Small intestine (tissue), 7 donors: ENCODE data around the gene FGGY. TPM values are rescaled to one million over a fixed set of nuclear protein-coding genes. Genes with fewer than 3 reads are reported as not detected.

Source experiments
- DNase-seq, 2 donors: peaks; one replicate each; pipeline versions ENCODE4 v3.0.0 to v3.0.0-alpha.2; 2013
- FAIRE-seq: peaks from 2 replicates; lab custom pipeline; 2012; peaks lifted over from hg19 to GRCh38; lab: Jason Lieb, UNC
- H3K27ac ChIP-seq, 3 donors: one replicate each; pipeline ENCODE4 v1.5.1; 2013; ENCODE audit warnings: low read length in 2 of 3, mild to moderate bottlenecking in 2 of 3, control low read depth in 1 of 3, inconsistent platforms in 1 of 3, low read depth in 1 of 3, moderate library complexity in 1 of 3
- H3K27me3 ChIP-seq, 3 donors: one replicate each; pipeline ENCODE4 v1.6.1; 2013; ENCODE audit warnings: low read length in 3 of 3, inconsistent platforms in 1 of 3; ENCODE audit not compliant: control insufficient read depth in 3 of 3, insufficient read depth in 3 of 3
- H3K36me3 ChIP-seq, 3 donors: one replicate each; pipeline ENCODE4 v1.6.1; 2013; ENCODE audit warnings: low read length in 3 of 3, inconsistent platforms in 1 of 3, low read depth in 1 of 3, mild to moderate bottlenecking in 1 of 3, moderate library complexity in 1 of 3; ENCODE audit not compliant: control insufficient read depth in 3 of 3, insufficient read depth in 2 of 3
- H3K4me1 ChIP-seq, 3 donors: one replicate each; pipeline ENCODE4 v1.6.1; 2013; ENCODE audit warnings: low read length in 2 of 3, inconsistent platforms in 1 of 3, low read depth in 1 of 3, mild to moderate bottlenecking in 1 of 3, moderate library complexity in 1 of 3; ENCODE audit not compliant: control insufficient read depth in 3 of 3, insufficient read depth in 2 of 3
- H3K4me3 ChIP-seq, 3 donors: one replicate each; pipeline ENCODE4 v1.5.1; 2013; ENCODE audit warnings: low read length in 3 of 3, control low read depth in 1 of 3, inconsistent platforms in 1 of 3, low read depth in 1 of 3, mild to moderate bottlenecking in 1 of 3, moderate library complexity in 1 of 3
- H3K9me3 ChIP-seq, 2 donors: one replicate each; pipeline ENCODE4 v1.6.1; 2013; ENCODE audit warnings: low read depth in 1 of 2, low read length in 1 of 2; ENCODE audit not compliant: control insufficient read depth in 2 of 2, insufficient read depth in 1 of 2
- WGBS, 3 donors: extraction: QIAGEN DNeasy Blood & Tissue Kit; methylation state at CpG; one replicate each; pipeline ENCODE4 v1.1.7; 2013; 5-methylcytosine and 5-hydroxymethylcytosine counted together
- polyA plus RNA-seq, 4 donors: library from polyadenylated mRNA; stranded (reverse) in 3 of 4; unstranded in 1 of 4; fragments of 200-250 nt in 3 of 4; fragments of 120-200 nt in 1 of 4; gene quantifications; one replicate each; pipeline versions ENCODE4 v1.2.1 to v1.2.3, GENCODE V29; 2013
- donor health status: healthy with polysubstance abuse.
- donor health status: control.
- donor health status: control.
- donor health status: Bipolar disorder and iron deficiency.
- donor health status: healthy.

The FGGY gene
- polyA plus RNA-seq, 4 donors, result 12.3 to 28.0 (median 15.0) TPM

- WGBS, 3 donors, result 73 to 84% (median 83%) methylated on average over 7 of the region's 7 CpGs
- Histone ChIP-seq H3K36me3 (no peaks in the 10 kb centered on the region), H3K4me1 (no peaks in the 10 kb centered on the region), H3K4me3 (no peak overlapping the region), H3K9me3 (no peaks in the 10 kb centered on the region), H3K27me3 (no peaks in the 10 kb centered on the region), H3K27ac (no peak overlapping the region)
- FAIRE-seq (no peak), DNase-seq (no peak)
These were observed 480.3 kb downstream of the FGGY start for GRCh38 chr1:59776960-59777852.

GRCh38 chr1:59779949-59780348, 483.1 kb downstream of the FGGY start:
- Histone ChIP-seq H3K36me3 (no peaks in the 10 kb centered on the region), H3K27me3 (no peaks in the 10 kb centered on the region), H3K4me1 (no peaks in the 10 kb centered on the region), H3K9me3 (no peaks in the 10 kb centered on the region), H3K4me3 (no peak overlapping the region), H3K27ac (no peak overlapping the region)
- FAIRE-seq (no peak), DNase-seq (no peak)
- WGBS, 3 donors, result 57 to 81% (median 66%) methylated on average over 2 of the region's 2 CpGs

GRCh38 chr1:59788825-59789224, 491.9 kb downstream of the FGGY start:
- DNase-seq, result no peak
- Histone ChIP-seq H3K27ac (no peak overlapping the region), H3K4me3 (no peak overlapping the region), H3K36me3 (peaks cover 0 to 3% (median 0%) of the 10 kb centered on the region in 3 donors), H3K27me3 (no peaks in the 10 kb centered on the region), H3K9me3 (peaks cover 0 to 13% of the 10 kb centered on the region in 2 donors), H3K4me1 (no peaks in the 10 kb centered on the region)
- no peak for FAIRE-seq

- no peaks in the 10 kb centered on the region for H3K4me1 ChIP-seq
- H3K9me3 ChIP-seq, result peaks cover 0 to 3% of the 10 kb centered on the region in 2 donors
- FAIRE-seq (no peak), DNase-seq (no peak)
- H3K27me3 ChIP-seq, result no peaks in the 10 kb centered on the region
- H3K27ac ChIP-seq, result no peak overlapping the region
- H3K4me3 ChIP-seq, result no peak overlapping the region
- H3K36me3 ChIP-seq, result no peaks in the 10 kb centered on the region
These were observed 501.7 kb downstream of the FGGY start for GRCh38 chr1:59798600-59798999.

GRCh38 chr1:59803458-59804038, 506.7 kb downstream of the FGGY start:
- Histone ChIP-seq H3K4me1 (no peaks in the 10 kb centered on the region), H3K27ac (no peak overlapping the region), H3K9me3 (no peaks in the 10 kb centered on the region), H3K4me3 (no peak overlapping the region), H3K27me3 (no peaks in the 10 kb centered on the region), H3K36me3 (no peaks in the 10 kb centered on the region)
- no peak for DNase-seq
- no peak for FAIRE-seq
- 63 to 96% (median 75%) methylated on average over 1 of the region's 1 CpG for WGBS, 3 donors

- H3K27ac ChIP-seq, result no peak overlapping the region
- DNase-seq (no peak), FAIRE-seq (no peak)
- no peaks in the 10 kb centered on the region for H3K36me3 ChIP-seq
- no peak overlapping the region for H3K4me3 ChIP-seq
- H3K27me3 ChIP-seq, result no peaks in the 10 kb centered on the region
- no peaks in the 10 kb centered on the region for H3K9me3 ChIP-seq
- H3K4me1 ChIP-seq, result no peaks in the 10 kb centered on the region
These were observed 507.4 kb downstream of the FGGY start for GRCh38 chr1:59804301-59804700.

GRCh38 chr1:59805554-59805953, 508.7 kb downstream of the FGGY start:
- no peak overlapping the region for H3K27ac ChIP-seq
- H3K27me3 ChIP-seq, result no peaks in the 10 kb centered on the region
- no peak overlapping the region for H3K4me3 ChIP-seq
- FAIRE-seq (no peak), DNase-seq (no peak)
- H3K4me1 ChIP-seq, result no peaks in the 10 kb centered on the region
- no peaks in the 10 kb centered on the region for H3K36me3 ChIP-seq
- no peaks in the 10 kb centered on the region for H3K9me3 ChIP-seq
